T47D (cell line): ENCODE data around the gene MTG2.

Experiments
- DNase-seq, 2 experiments: peaks; one replicate each; pipeline versions ENCODE4 v3.0.0 to v3.0.0-alpha.2; 2011 to 2012; ENCODE audit warnings: low read depth in 1 of 2, low spot score in 1 of 2
- JUND ChIP-seq: IDR thresholded peaks from 2 replicates; pipeline ENCODE4 v1.6.1; 2012; ENCODE audit warnings: low read depth
- in situ Hi-C: cut with HindIII; loops from 2 replicates; pipeline ENCODE4 v1.10.0; 2016; ENCODE audit warnings: low sequenced_read_pairs, low pct_unique_long_range_greater_than_20kb

The MTG2 gene

DNA sequence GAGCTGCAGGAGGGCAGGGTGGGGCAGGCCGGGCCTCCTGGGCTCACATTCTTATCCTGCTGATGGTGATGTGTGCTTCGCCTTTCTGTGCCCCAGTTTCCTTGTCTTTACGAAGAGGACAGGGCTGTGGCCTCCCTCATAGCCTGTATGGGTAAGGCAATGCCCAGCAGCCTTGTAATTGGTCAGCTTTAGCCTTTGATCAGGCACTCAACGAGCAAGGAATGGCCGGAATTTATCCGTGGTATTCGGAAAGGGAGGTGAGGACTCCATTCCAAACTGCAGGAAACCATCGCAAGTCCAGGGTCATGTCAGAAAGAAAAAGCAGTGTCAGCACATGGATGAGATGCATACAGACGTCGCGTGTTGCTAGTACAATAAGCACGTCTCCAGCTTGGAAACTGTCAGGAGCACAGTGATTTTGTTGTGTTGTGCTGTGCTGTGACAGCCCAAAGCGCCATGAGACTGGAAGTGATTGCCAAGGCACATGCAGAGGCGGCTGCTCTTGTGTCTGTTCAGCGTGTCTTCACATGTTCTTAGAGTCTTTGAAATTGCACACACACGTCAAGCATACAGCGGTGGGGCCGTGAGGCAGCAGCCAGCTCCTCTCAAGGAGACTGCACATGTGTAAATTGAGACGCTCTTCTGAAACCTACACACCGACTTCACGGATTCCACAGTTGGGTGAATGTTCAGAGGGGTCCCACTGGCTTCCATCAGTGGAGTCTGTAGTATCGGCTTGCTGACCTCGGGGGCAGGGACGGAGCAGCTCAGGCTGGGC, 33.1 kb upstream of the MTG2 start:
- in situ Hi-C loops = no loop called here
- no peak for DNase-seq
- TF ChIP-seq JUND = no peak

DNA sequence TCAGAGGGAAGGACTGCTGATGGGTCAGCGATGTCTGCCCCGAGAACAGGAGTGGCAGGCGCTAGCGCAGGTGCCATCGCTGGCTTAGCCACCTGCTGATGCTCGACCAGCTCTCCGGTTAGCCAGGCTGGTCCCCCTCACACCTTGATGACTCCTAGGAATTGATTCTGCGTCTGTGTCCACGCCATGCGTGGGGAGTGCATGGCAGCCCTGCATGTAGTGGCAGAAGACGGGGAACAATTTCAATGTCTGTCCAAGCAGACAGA, 32.6 kb upstream of the MTG2 start:
- in situ Hi-C loops = no loop called here
- DNase-seq = no peak
- TF ChIP-seq JUND = no peak

- TF ChIP-seq JUND = no peak
- in situ Hi-C loops = no loop called here
- no peak for DNase-seq
Observed at GRCh38 chr20:62151225-62151624, 31.6 kb upstream of the MTG2 start.

DNA sequence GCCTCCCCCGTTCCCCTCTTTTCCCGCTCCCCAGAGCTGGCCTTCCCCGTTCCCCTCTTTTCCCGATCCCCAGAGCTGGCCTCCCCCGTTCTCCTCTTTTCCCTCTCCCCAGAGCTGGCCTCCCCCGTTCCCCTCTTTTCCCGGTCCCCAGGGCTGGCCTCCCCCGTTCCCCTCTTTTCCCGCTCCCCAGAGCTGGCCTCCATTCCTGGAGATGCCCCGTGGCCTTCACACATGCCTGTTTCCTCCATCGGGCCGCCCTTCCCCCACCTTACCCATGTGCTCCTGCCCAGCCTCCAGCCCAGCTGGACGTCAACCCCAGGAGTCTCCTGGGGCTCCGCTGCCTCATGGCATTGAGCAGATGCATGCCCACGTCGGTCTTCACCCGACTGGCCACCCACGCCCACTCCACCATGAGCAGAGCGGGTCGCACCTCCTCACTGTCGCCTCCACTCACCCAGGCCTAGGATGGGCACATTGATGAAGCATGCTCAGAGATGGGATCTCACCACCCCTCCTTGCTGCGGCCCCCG, 30.9 kb upstream of the MTG2 start:
- TF ChIP-seq JUND = no peak
- in situ Hi-C loops = no loop called here
- DNase-seq = no peak

DNA sequence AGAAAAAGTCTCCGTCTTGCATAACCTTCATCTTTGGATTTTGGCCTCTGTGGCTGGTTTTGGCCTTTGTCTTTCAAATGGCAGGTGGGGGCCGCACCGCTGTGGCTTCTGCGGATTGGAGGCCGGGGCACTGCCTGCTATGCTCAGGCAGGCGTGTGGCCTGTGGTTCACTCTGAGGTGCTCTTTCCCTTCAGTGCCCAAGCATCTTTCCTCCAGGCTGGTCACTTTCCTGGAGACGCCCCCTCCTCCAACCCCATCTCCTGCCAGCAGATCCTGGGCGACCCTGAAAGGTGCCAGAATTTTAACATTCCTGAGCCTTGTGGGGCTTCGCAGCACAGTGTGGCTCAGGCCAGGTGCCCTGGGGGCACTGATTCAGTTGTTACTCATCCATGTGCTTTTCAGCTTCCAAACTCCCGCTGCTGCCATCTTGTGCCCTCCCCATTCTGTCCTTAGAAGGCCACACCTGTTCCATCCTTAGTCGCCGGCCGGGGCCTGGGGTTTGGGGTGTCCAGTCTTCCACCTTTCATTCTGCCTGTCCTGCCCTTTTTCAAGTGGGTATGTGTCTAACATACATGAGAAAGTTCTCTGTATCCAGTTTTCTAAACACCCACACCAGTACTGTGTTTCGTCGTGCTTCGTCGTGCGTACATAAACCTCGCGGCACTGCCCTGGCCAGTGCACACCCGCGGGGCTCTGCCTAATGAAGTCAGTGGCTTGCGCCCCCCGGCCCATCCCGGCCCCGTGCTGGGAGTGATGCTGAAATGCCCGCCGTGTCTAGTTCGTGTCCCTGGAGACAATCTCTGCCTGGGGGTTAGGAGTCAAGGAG, 27.2 kb upstream of the MTG2 start:
- no peak for TF ChIP-seq JUND
- DNase-seq = no peak
- in situ Hi-C loops = no loop called here

DNA sequence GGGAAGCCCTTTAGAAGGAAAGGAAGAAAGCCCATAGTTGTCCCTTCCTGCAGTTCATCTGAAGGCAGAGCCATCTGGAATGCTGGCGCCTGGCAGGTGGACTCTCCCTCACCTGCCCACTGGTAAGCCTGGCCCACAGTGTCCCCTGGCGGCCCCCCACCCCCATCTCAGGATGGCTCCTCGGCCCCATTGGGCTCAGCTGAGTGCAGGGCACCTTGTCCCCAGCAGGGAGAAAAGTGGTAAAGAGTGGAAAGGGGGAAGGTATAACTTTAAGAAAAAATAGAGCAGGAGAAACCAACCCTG, 26.6 kb upstream of the MTG2 start:
- DNase-seq = no peak
- in situ Hi-C loops = no loop called here
- TF ChIP-seq JUND = no peak

GRCh38 chr20:62156592-62157386, 26.0 kb upstream of the MTG2 start:
- peak; percentile 71 to 88 for DNase-seq
- TF ChIP-seq JUND = no peak
- in situ Hi-C loops = no loop called here

- in situ Hi-C loops = no loop called here
- DNase-seq = no peak
- TF ChIP-seq JUND = no peak
Observed at GRCh38 chr20:62157387-62158087, 25.3 kb upstream of the MTG2 start.

GRCh38 chr20:62158088-62158400, 24.8 kb upstream of the MTG2 start:
- TF ChIP-seq JUND = no peak
- in situ Hi-C loops = no loop called here
- DNase-seq = no peak

- DNase-seq = no peak
- TF ChIP-seq JUND = no peak
- in situ Hi-C loops = no loop called here
Observed at GRCh38 chr20:62158541-62158940, 24.3 kb upstream of the MTG2 start.

- in situ Hi-C loops = no loop called here
- DNase-seq = no peak
- TF ChIP-seq JUND = no peak
Observed at GRCh38 chr20:62159052-62159451, 23.8 kb upstream of the MTG2 start.

DNA sequence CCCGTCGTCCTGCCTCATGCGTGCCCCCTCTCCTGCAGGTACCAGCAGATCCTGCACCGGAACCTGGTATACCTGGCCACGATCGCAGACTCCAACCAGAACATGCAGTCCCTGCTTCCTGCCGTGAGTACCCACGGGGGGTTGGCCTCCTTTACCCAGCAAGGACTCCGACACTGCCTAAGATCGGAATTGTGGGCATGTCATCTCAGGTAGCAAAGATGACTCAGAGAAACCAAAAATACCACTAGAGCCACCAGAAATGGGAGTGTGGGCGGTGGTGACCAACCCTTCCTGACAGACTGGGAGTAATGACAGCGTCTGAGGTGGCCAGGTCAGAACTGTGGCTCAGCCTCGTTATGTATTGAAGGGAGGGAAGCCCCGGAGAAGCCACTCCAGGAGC, 23.0 kb upstream of the MTG2 start:
- DNase-seq = no peak

More for the DNA sequence above, 23.0 kb upstream of the MTG2 start:
- TF ChIP-seq JUND = no peak
- in situ Hi-C loops = no loop called here
